Naive thymus-derived CD4-positive, alpha-beta T cell (primary cell): ENCODE measurements around the gene MYPN. TPM values are rescaled to one million over a fixed set of nuclear protein-coding genes. Genes with fewer than 3 reads are reported as not detected.

Experiments
- ATAC-seq: fragments of 150-1000 bp; cut with Tn5 transposase; 2 replicates; pipeline ENCODE4 v1.10.0; 2021; ENCODE audit warnings: mild to moderate bottlenecking, moderate library complexity
- CTCF ChIA-PET: fragments of 350-600 bp; sonication (Branson Sonifier 250); formaldehyde crosslinking; loops from one replicate; lab custom pipeline; 2021; ENCODE audit warnings: antibody characterized with exemption; lab: Charles Lee
- POLR2A ChIA-PET: fragments of 350-600 bp; sonication (Branson Sonifier 250); formaldehyde crosslinking; loops from one replicate; lab custom pipeline; 2021; ENCODE audit warnings: antibody characterized with exemption, inconsistent platforms; lab: Charles Lee
- DNase-seq, 9 donors: peaks; one replicate each; pipeline versions ENCODE4 v3.0.0 to v3.0.0-alpha.2; 2020 to 2022; ENCODE audit warnings: mixed read lengths in 1 of 9
- H3K27ac ChIP-seq: one replicate; pipeline ENCODE4 v1.7.0; 2013; ENCODE audit warnings: mild to moderate bottlenecking, low read depth, low read length, moderate library complexity
- H3K27me3 ChIP-seq, 2 donors: one replicate each; pipeline ENCODE4 v1.7.0; 2013; ENCODE audit warnings: low read length in 2 of 2, mild to moderate bottlenecking in 2 of 2, moderate library complexity in 2 of 2; ENCODE audit not compliant: control insufficient read depth in 2 of 2, insufficient read depth in 2 of 2
- H3K36me3 ChIP-seq, 3 experiments: 1 replicate in 2 of 3; 2 replicates in 1 of 3; pipeline ENCODE4 v1.7.0; 2013; ENCODE audit warnings: low read length in 3 of 3, mild to moderate bottlenecking in 3 of 3, moderate library complexity in 1 of 3; ENCODE audit not compliant: insufficient read depth in 3 of 3, control insufficient read depth in 2 of 3
- H3K4me1 ChIP-seq, 2 donors: one replicate each; pipeline ENCODE4 v1.7.0; 2013; ENCODE audit warnings: low read length in 2 of 2, mild to moderate bottlenecking in 2 of 2, moderate library complexity in 1 of 2; ENCODE audit not compliant: control insufficient read depth in 2 of 2, insufficient read depth in 2 of 2
- H3K4me3 ChIP-seq: 2 replicates; pipeline ENCODE4 v1.7.0; 2013; ENCODE audit warnings: mild to moderate bottlenecking, low read length
- H3K9me3 ChIP-seq, 3 experiments: 1 replicate in 2 of 3; 2 replicates in 1 of 3; pipeline ENCODE4 v1.7.0; 2013; ENCODE audit warnings: low read length in 3 of 3; ENCODE audit not compliant: control insufficient read depth in 2 of 3
- H3K27ac Mint-ChIP-seq, 9 donors: one replicate each; pipeline ENCODE4 v1.8.0; 2020 to 2022; ENCODE audit warnings: mixed read lengths in 9 of 9, mild to moderate bottlenecking in 8 of 9, moderate library complexity in 5 of 9, inconsistent platforms in 2 of 9
- H3K27me3 Mint-ChIP-seq, 5 donors: one replicate each; pipeline ENCODE4 v1.8.0; 2021 to 2022; ENCODE audit warnings: mixed read lengths in 5 of 5, mild to moderate bottlenecking in 1 of 5
- H3K36me3 Mint-ChIP-seq, 5 donors: one replicate each; pipeline ENCODE4 v1.8.0; 2020 to 2022; ENCODE audit warnings: mixed read lengths in 5 of 5, mild to moderate bottlenecking in 3 of 5, inconsistent platforms in 1 of 5
- H3K4me1 Mint-ChIP-seq, 7 donors: one replicate each; pipeline ENCODE4 v1.8.0; 2020 to 2022; ENCODE audit warnings: mixed read lengths in 7 of 7, mild to moderate bottlenecking in 3 of 7, inconsistent platforms in 1 of 7
- H3K4me3 Mint-ChIP-seq, 10 donors: one replicate each; pipeline ENCODE4 v1.8.0; 2020 to 2022; ENCODE audit warnings: mild to moderate bottlenecking in 10 of 10, mixed read lengths in 10 of 10, moderate library complexity in 6 of 10, inconsistent platforms in 2 of 10
- H3K9me3 Mint-ChIP-seq, 11 donors: one replicate each; pipeline ENCODE4 v1.8.0; 2020 to 2022; ENCODE audit warnings: mixed read lengths in 11 of 11, mild to moderate bottlenecking in 4 of 11, inconsistent platforms in 1 of 11, moderate library complexity in 1 of 11
- intact Hi-C, 2 donors: fragments of 100-400 bp; cut with micrococcal nuclease; formaldehyde crosslinking; loops; one replicate each; pipeline ENCODE4 v1.15.1; 2023
- polyA plus RNA-seq, 2 donors: library from polyadenylated mRNA; unstranded; fragments of 300-500 nt; fragmentation: Illumina TruSeq; gene quantifications; one replicate each; pipeline ENCODE4 v1.2.3, GENCODE V29; 2021
- total RNA-seq, 6 experiments: library from RNA in 5 of 6; stranded (reverse) in 5 of 6; gene quantifications; 1 replicate in 5 of 6; 2 replicates in 1 of 6; pipeline ENCODE4 v1.2.3 and lab custom pipeline; 2021 to 2026

The MYPN gene
- total and polyA plus RNA-seq, 7 experiments from 2014 or later, result not detected

GRCh38 chr10:68145705-68146104, 36.4 kb downstream of the MYPN start:
- no peaks in the 10 kb centered on the region for H3K4me1 Mint-ChIP-seq
- Histone ChIP-seq H3K4me1 (no peaks in the 10 kb centered on the region), H3K36me3 (no peaks in the 10 kb centered on the region), H3K27me3 (no peaks in the 10 kb centered on the region), H3K9me3 (no peaks in the 10 kb centered on the region), H3K4me3 (no peak overlapping the region), H3K27ac (no peak overlapping the region)
- peaks cover 1 to 10% (median 8%) of the 10 kb centered on the region in 5 donors for H3K27me3 Mint-ChIP-seq
- H3K4me3 Mint-ChIP-seq, result no peak overlapping the region
- ChIA-PET CTCF (no interaction called here), POLR2A (no interaction called here)
- intact Hi-C loops, result no loop called here
- ATAC-seq, result no peak
- no peaks in the 10 kb centered on the region for H3K36me3 Mint-ChIP-seq
- no peak for DNase-seq
- peaks cover 0 to 1% (median 0%) of the 10 kb centered on the region in 11 donors for H3K9me3 Mint-ChIP-seq
- H3K27ac Mint-ChIP-seq, result no peak overlapping the region

- POLR2A ChIA-PET, result no interaction called here
These were observed 36.8 kb downstream of the MYPN start for GRCh38 chr10:68146133-68146532.

GRCh38 chr10:68151453-68151852, 42.2 kb downstream of the MYPN start:
- H3K27ac ChIP-seq, result no peak overlapping the region
- H3K9me3 ChIP-seq, result no peaks in the 10 kb centered on the region
- H3K36me3 Mint-ChIP-seq, result no peaks in the 10 kb centered on the region
- H3K4me3 Mint-ChIP-seq, result no peak overlapping the region
- no peaks in the 10 kb centered on the region for H3K36me3 ChIP-seq
- ATAC-seq, result no peak
- no peak overlapping the region for H3K4me3 ChIP-seq
- H3K27me3 ChIP-seq, result no peaks in the 10 kb centered on the region
- intact Hi-C loops, result loop anchor here (10.0 kb wide), 2 partner anchors 457 to 487 kb away; partner anchors contain the start of gene CTNNA3 (in 1 of the 2)
- no peak overlapping the region for H3K27ac Mint-ChIP-seq
- no peak for DNase-seq
- ChIA-PET CTCF (interaction anchor here (0.6 to 8.7 kb wide), 3 partner anchors 51 to 363 kb away, joined by 3 to 106 read pairs (median 4); no protein-coding TSS in a partner anchor), POLR2A (no interaction called here)
- peaks cover 0 to 8% (median 4%) of the 10 kb centered on the region in 5 donors for H3K27me3 Mint-ChIP-seq
- peaks cover 0 to 4% (median 0%) of the 10 kb centered on the region in 7 donors for H3K4me1 Mint-ChIP-seq
- H3K9me3 Mint-ChIP-seq, result no peaks in the 10 kb centered on the region
- no peaks in the 10 kb centered on the region for H3K4me1 ChIP-seq

More at GRCh38 chr10:68146133-68146532, 36.8 kb downstream of the MYPN start:
- Mint-ChIP-seq H3K9me3 (peaks cover 0 to 1% (median 0%) of the 10 kb centered on the region in 11 donors), H3K36me3 (no peaks in the 10 kb centered on the region), H3K4me3 (no peak overlapping the region), H3K4me1 (no peaks in the 10 kb centered on the region), H3K27me3 (peaks cover 0 to 10% (median 8%) of the 10 kb centered on the region in 5 donors), H3K27ac (no peak overlapping the region)
- H3K36me3 ChIP-seq, result no peaks in the 10 kb centered on the region
- H3K4me3 ChIP-seq, result no peak overlapping the region
- intact Hi-C loops, result no loop called here
- ATAC-seq, result no peak
- no peaks in the 10 kb centered on the region for H3K9me3 ChIP-seq
- CTCF ChIA-PET, result no interaction called here
- H3K27ac ChIP-seq, result no peak overlapping the region
- no peaks in the 10 kb centered on the region for H3K27me3 ChIP-seq
- DNase-seq, result no peak
- no peaks in the 10 kb centered on the region for H3K4me1 ChIP-seq

- H3K36me3 Mint-ChIP-seq, result no peaks in the 10 kb centered on the region
- ChIA-PET CTCF (interaction anchor here (1.5 to 8.7 kb wide), 2 partner anchors 8 to 299 kb away, joined by 3 to 106 read pairs; no protein-coding TSS in a partner anchor), POLR2A (no interaction called here)
- Histone ChIP-seq H3K36me3 (no peaks in the 10 kb centered on the region), H3K27ac (no peak overlapping the region), H3K4me3 (no peak overlapping the region), H3K27me3 (no peaks in the 10 kb centered on the region), H3K9me3 (no peaks in the 10 kb centered on the region), H3K4me1 (no peaks in the 10 kb centered on the region)
- DNase-seq, result no peak
- no peaks in the 10 kb centered on the region for H3K9me3 Mint-ChIP-seq
- peaks cover 0 to 5% (median 0%) of the 10 kb centered on the region in 7 donors for H3K4me1 Mint-ChIP-seq
- H3K27ac Mint-ChIP-seq, result peak overlapping the region in 1 of 9 donors; percentile 59
- peaks cover 0 to 4% (median 0%) of the 10 kb centered on the region in 5 donors for H3K27me3 Mint-ChIP-seq
- no peak overlapping the region for H3K4me3 Mint-ChIP-seq
- peak; percentile 32 for ATAC-seq
- intact Hi-C loops, result loop anchor here (10.0 kb wide), 2 partner anchors 459 to 489 kb away; partner anchors contain the start of gene CTNNA3 (in 1 of the 2)
These were observed 44.4 kb downstream of the MYPN start for GRCh38 chr10:68153473-68154210.

GRCh38 chr10:68154211-68154497, 44.9 kb downstream of the MYPN start:
- Mint-ChIP-seq H3K4me1 (peaks cover 0 to 5% (median 0%) of the 10 kb centered on the region in 7 donors), H3K27ac (peak overlapping the region in 1 of 9 donors; percentile 59), H3K4me3 (no peak overlapping the region), H3K36me3 (no peaks in the 10 kb centered on the region), H3K9me3 (no peaks in the 10 kb centered on the region), H3K27me3 (peaks cover 0 to 4% (median 0%) of the 10 kb centered on the region in 5 donors)
- CTCF ChIA-PET, result interaction anchor here (0.6 to 8.7 kb wide), 2 partner anchors 300 to 320 kb away, joined by 3 to 106 read pairs; no protein-coding TSS in a partner anchor
- Histone ChIP-seq H3K27ac (no peak overlapping the region), H3K4me1 (no peaks in the 10 kb centered on the region), H3K9me3 (no peaks in the 10 kb centered on the region), H3K4me3 (no peak overlapping the region), H3K27me3 (no peaks in the 10 kb centered on the region), H3K36me3 (no peaks in the 10 kb centered on the region)
- POLR2A ChIA-PET, result no interaction called here
- DNase-seq (no peak), ATAC-seq (no peak)
- intact Hi-C loops, result loop anchor here (10.0 kb wide), 2 partner anchors 459 to 489 kb away; partner anchors contain the start of gene CTNNA3 (in 1 of the 2)

GRCh38 chr10:68155615-68156210, 46.4 kb downstream of the MYPN start:
- H3K9me3 Mint-ChIP-seq, result no peaks in the 10 kb centered on the region
- ChIA-PET CTCF (interaction anchor here (0.5 to 8.7 kb wide), 14 partner anchors 10 to 1008 kb away, joined by 3 to 106 read pairs (median 4); no protein-coding TSS in a partner anchor), POLR2A (interaction anchor here (0.8 kb wide), 1 partner anchor 302 kb away, joined by 5 read pairs; no protein-coding TSS in a partner anchor)

More at GRCh38 chr10:68155615-68156210, 46.4 kb downstream of the MYPN start:
- Histone ChIP-seq H3K36me3 (no peaks in the 10 kb centered on the region), H3K4me3 (no peak overlapping the region), H3K4me1 (no peaks in the 10 kb centered on the region), H3K9me3 (no peaks in the 10 kb centered on the region), H3K27ac (no peak overlapping the region), H3K27me3 (no peaks in the 10 kb centered on the region)
- peaks cover 0 to 5% (median 0%) of the 10 kb centered on the region in 7 donors for H3K4me1 Mint-ChIP-seq
- H3K4me3 Mint-ChIP-seq, result no peak overlapping the region
- H3K36me3 Mint-ChIP-seq, result no peaks in the 10 kb centered on the region
- no peak overlapping the region for H3K27ac Mint-ChIP-seq
- H3K27me3 Mint-ChIP-seq, result peaks cover 0 to 4% (median 0%) of the 10 kb centered on the region in 5 donors
- intact Hi-C loops, result loop anchor here (1.0 to 10.0 kb wide), 10 partner anchors 72 to 491 kb away; partner anchors contain the start of genes CTNNA3 (in 2 of the 2) and HERC4 (in 1 of the 2)
- DNase-seq (no peak), ATAC-seq (no peak)
